ES-I3 (cell line): ENCODE data around the gene THSD4.

ENCODE experiments used
- H3K36me3 ChIP-seq: 2 replicates; pipeline ENCODE4 v1.6.1; 2013; ENCODE audit warnings: mild to moderate bottlenecking, low read length, control low read depth, moderate library complexity; ENCODE audit not compliant: insufficient read depth
- H3K4me1 ChIP-seq: 2 replicates; pipeline ENCODE4 v1.6.1; 2013; ENCODE audit warnings: mild to moderate bottlenecking, control low read depth, low read length; ENCODE audit not compliant: insufficient read depth
- H3K9ac ChIP-seq: 2 replicates; pipeline ENCODE4 v1.6.1; 2013; ENCODE audit warnings: low read depth, mild to moderate bottlenecking, low read length, moderate library complexity
- H3K9me3 ChIP-seq: 2 replicates; pipeline ENCODE4 v1.6.1; 2013; ENCODE audit warnings: mild to moderate bottlenecking, low read length, moderate library complexity; ENCODE audit not compliant: control insufficient read depth, insufficient read depth

The THSD4 gene

GRCh38 chr15:71804695-71805470 lies 689.6 kb downstream of the THSD4 start:
- no peak overlapping the region for H3K9ac ChIP-seq
- peaks cover 2% of the 10 kb centered on the region; the same call in 1 of the 2 replicates for H3K9me3 ChIP-seq
- peaks cover 22% of the 10 kb centered on the region for H3K4me1 ChIP-seq
- no peaks in the 10 kb centered on the region for H3K36me3 ChIP-seq

GRCh38 chr15:71806452-71806931 lies 691.2 kb downstream of the THSD4 start:
- H3K9ac ChIP-seq = peak overlapping the region; percentile 34
- H3K36me3 ChIP-seq = no peaks in the 10 kb centered on the region
- H3K4me1 ChIP-seq = peaks cover 22% of the 10 kb centered on the region
- peaks cover 2% of the 10 kb centered on the region; the same call in 1 of the 2 replicates for H3K9me3 ChIP-seq

DNA sequence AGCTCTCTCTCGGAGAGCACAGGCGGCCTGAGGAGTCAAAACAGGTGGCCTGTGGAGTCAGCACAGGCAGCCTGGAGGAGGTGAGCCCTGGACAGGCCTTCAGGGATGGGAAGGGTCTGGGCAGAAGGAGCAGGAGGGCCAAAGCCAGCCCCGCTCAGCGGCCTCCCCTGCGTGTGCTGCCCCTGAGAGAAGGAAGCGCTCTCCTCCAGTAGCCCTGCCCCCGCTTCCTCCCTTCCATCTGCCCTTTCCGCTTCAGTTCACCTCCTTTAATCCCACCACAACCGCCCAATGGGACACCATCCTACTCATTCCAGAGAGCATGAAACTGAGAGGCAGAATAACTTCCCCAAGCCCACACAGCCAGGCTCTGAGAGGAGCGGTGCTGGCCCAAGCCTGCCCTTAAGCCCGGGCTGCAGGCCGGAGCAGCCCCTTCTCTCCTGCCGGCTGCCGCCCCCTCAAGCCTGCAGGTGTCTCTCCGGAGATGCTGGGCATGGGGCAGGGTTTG lies 691.9 kb downstream of the THSD4 start:
- peaks cover 22% of the 10 kb centered on the region for H3K4me1 ChIP-seq
- H3K9ac ChIP-seq = peak overlapping the region; percentile 34
- no peaks in the 10 kb centered on the region for H3K36me3 ChIP-seq

GRCh38 chr15:71807691-71808091 lies 692.4 kb downstream of the THSD4 start:
- Histone ChIP-seq H3K9me3 (no peaks in the 10 kb centered on the region), H3K9ac (peak overlapping the region; percentile 34; the same call in 1 of the 2 replicates), H3K36me3 (no peaks in the 10 kb centered on the region), H3K4me1 (peaks cover 22% of the 10 kb centered on the region)

More for the DNA sequence above, 691.9 kb downstream of the THSD4 start:
- H3K9me3 ChIP-seq = 0 out of 2 replicates have a peak, but pooled peaks cover under 1% of the 10 kb centered on the region

GRCh38 chr15:71808311-71809020 lies 693.2 kb downstream of the THSD4 start:
- Histone ChIP-seq H3K9me3 (no peaks in the 10 kb centered on the region), H3K9ac (no peak overlapping the region), H3K36me3 (no peaks in the 10 kb centered on the region), H3K4me1 (peaks cover 22% of the 10 kb centered on the region)

- H3K9me3 ChIP-seq = no peaks in the 10 kb centered on the region
- no peak overlapping the region for H3K9ac ChIP-seq
- peaks cover 22% of the 10 kb centered on the region for H3K4me1 ChIP-seq
- H3K36me3 ChIP-seq = no peaks in the 10 kb centered on the region
Observed at GRCh38 chr15:71809346-71809745, 694.1 kb downstream of the THSD4 start.

GRCh38 chr15:71810256-71811035 lies 695.2 kb downstream of the THSD4 start, which contains the start of gene NR2E3:
Gene NR2E3 (plus strand): TSS chr15:71810554. CDS start chr15:71810744, 190 bp downstream.
- H3K9me3 ChIP-seq = no peaks in the 10 kb centered on the region

GRCh38 chr15:71811036-71811736 lies 695.9 kb downstream of the THSD4 start:
- Histone ChIP-seq H3K9me3 (no peaks in the 10 kb centered on the region), H3K4me1 (peaks cover 18% of the 10 kb centered on the region), H3K9ac (no peak overlapping the region), H3K36me3 (no peaks in the 10 kb centered on the region)

More at GRCh38 chr15:71810256-71811035, 695.2 kb downstream of the THSD4 start, which contains the start of gene NR2E3:
- Histone ChIP-seq H3K4me1 (peaks cover 19% of the 10 kb centered on the region), H3K36me3 (no peaks in the 10 kb centered on the region), H3K9ac (no peak within 1 kb of the TSS)

DNA sequence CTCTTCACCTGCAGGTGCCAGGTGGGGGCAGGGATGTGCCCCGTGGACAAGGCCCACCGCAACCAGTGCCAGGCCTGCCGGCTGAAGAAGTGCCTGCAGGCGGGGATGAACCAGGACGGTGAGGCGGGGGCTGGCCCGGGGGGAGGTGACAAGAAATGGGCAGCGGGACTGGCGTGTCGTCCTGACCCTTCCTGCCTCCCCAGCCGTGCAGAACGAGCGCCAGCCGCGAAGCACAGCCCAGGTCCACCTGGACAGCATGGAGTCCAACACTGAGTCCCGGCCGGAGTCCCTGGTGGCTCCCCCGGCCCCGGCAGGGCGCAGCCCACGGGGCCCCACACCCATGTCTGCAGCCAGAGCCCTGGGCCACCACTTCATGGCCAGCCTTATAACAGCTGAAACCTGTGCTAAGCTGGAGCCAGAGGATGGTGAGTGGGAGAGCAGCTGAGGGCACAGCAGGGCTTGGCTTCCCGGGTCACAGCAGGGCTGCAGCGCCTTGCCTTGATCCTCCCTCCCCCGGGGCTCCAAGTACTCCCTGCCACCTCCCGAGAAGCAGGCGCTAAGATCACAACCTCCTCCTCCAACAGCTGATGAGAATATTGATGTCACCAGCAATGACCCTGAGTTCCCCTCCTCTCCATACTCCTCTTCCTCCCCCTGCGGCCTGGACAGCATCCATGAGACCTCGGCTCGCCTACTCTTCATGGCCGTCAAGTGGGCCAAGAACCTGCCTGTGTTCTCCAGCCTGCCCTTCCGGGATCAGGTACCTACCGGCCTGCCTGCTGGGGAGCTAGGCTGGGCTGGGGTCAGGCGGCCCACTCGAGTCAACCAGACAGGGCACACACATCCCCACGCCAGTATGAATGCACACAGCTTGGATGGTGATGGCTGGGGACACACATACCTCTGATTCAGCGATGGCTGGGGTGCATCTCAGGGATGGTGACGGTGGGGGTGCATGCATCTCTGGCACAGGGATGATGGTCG lies 696.8 kb downstream of the THSD4 start:
- Histone ChIP-seq H3K9ac (no peak overlapping the region), H3K4me1 (peaks cover 9% of the 10 kb centered on the region), H3K36me3 (no peaks in the 10 kb centered on the region), H3K9me3 (no peaks in the 10 kb centered on the region)

DNA sequence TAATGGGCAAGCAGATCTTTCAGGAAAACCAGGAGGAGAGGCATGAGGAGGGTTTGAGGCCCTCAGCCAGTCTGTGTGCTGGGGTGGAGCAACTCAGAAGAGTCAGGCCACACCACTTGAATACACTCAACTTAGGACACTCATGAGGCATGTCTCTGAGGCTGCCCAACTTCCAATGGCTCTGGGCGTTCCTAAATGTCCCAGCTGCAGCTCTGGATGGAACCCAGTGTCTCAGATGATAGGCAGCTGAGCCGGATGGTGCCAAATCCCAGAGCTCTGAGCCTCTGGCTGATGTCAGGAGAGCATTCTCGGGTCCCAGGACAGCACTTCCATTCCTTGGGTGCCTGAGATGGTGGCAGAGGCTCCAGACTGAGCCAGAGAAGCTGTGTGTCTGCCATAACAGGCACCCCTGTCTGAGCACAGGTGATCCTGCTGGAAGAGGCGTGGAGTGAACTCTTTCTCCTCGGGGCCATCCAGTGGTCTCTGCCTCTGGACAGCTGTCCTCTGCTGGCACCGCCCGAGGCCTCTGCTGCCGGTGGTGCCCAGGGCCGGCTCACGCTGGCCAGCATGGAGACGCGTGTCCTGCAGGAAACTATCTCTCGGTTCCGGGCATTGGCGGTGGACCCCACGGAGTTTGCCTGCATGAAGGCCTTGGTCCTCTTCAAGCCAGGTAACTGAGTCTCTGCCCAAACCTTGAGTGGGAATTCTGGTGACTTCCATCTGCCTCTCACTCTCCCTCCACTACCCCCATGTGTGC lies 697.9 kb downstream of the THSD4 start:
- Histone ChIP-seq H3K9me3 (no peaks in the 10 kb centered on the region; the same call in 1 of the 2 replicates), H3K4me1 (peaks cover 2% of the 10 kb centered on the region), H3K36me3 (no peaks in the 10 kb centered on the region), H3K9ac (no peak overlapping the region)

- no peaks in the 10 kb centered on the region for H3K36me3 ChIP-seq
- H3K4me1 ChIP-seq = no peaks in the 10 kb centered on the region; the same call in 1 of the 2 replicates
- H3K9ac ChIP-seq = no peak overlapping the region
- no peaks in the 10 kb centered on the region; the same call in 1 of the 2 replicates for H3K9me3 ChIP-seq
Observed at GRCh38 chr15:71813723-71814470, 698.6 kb downstream of the THSD4 start.
